HG02938 (cell line): Measurements from ENCODE around the gene ZNF682.
"Not testable (repeated sequence)": the region's sequence is repeated elsewhere in the genome, so short reads cannot be mapped to it uniquely, and the experiment has no call there.

ENCODE experiments used
- ATAC-seq: cut with Tn5 transposase; IDR thresholded peaks from one replicate; pipeline ENCODE4 v1.9.1; 2021; ENCODE audit warnings: mild to moderate bottlenecking, moderate library complexity; ENCODE audit not compliant: unreplicated experiment

The ZNF682 gene

DNA sequence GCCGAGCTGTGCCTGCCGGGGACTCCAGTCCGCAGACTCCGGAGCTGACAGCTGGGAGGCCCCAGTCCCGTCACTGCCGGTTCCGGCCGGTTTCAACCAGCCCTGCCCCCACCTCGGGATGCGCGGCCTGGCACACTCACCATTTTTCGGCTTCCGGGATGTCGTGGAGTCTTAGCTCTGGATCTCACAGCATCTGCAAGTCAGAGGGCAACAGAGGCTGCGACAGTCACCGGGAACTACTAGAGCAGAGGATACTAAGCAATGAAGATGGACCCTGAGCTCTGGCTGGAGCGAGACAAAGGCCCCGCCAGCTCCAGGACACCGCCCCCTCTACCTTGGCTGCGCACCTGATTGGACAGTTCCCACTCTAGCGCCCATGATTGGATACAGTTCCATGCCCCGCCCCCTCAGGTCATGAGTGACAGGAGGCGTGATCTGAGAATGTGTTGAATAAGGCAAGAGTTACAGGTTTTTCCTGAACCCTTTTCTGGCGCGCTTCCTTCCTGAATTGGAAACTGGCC, at the start of gene ZNF682:
ZNF682 (minus strand) TSS at position 303 of the 521 bp plus-strand sequence; CDS start at position 143, 160 bp downstream.
- peak; percentile 97 for ATAC-seq

- not testable (repeated sequence) for ATAC-seq
Measured at GRCh38 chr19:20082876-20083275, 43.6 kb upstream of the ZNF682 start.

- not testable (repeated sequence) for ATAC-seq
Measured at GRCh38 chr19:20082232-20082833, 43.0 kb upstream of the ZNF682 start.

DNA sequence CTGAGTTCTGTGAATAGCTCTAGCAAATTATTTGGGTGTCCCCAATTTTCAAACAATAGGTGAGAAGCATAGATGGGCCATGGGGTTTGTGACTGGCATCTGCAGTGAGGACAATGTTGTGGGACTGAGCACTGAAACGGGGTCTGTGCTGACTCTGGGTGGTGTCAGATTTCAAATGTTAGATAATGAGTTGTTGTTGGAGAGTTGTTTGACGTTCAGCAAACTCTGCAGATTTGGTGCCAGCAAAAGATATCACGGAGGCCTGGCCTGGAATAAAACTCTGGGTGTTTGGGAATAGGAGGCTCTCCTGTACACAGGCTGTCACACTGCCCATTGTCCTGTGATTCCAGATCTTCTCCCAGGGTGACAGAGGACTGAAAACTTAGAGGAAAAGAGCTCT, 41.4 kb upstream of the ZNF682 start:
- no peak for ATAC-seq

GRCh38 chr19:20079476-20079875, 40.2 kb upstream of the ZNF682 start:
- no peak for ATAC-seq

DNA sequence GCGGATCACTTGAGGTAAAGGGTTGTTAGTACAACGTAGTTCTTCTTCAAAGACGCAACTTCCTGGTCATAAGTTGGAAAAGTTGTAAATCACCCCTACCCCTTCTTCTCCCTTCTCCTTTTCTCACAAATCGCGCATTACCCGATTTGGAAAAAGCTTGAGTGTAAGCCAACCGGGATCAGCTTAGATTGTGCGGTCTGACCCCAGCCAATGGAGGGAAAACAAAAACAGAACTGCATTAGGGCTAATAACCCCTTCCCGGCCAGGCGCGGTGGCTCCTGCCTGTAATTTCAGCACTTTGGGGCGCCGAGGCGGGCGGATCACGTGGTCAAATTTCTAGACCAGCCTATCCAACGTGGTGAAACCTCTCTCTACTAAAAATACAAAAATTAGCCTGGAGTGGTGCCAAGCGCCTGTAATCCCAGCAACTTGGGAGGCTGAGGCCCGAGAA, 39.3 kb upstream of the ZNF682 start:
- ATAC-seq = no peak

- peak; percentile 87 for ATAC-seq
Measured at GRCh38 chr19:20077791-20078463, 38.6 kb upstream of the ZNF682 start, which contains the start of gene ZNF90. Gene ZNF90, plus strand, starts transcription at chr19:20078000. Its CDS starts 133 bp downstream, at chr19:20078133.

GRCh38 chr19:20072936-20073335, 33.6 kb upstream of the ZNF682 start:
- no peak for ATAC-seq

GRCh38 chr19:20070691-20071090, 31.4 kb upstream of the ZNF682 start:
- ATAC-seq = no peak

- not testable (repeated sequence) for ATAC-seq
Measured at GRCh38 chr19:20068559-20068958, 29.3 kb upstream of the ZNF682 start.

DNA sequence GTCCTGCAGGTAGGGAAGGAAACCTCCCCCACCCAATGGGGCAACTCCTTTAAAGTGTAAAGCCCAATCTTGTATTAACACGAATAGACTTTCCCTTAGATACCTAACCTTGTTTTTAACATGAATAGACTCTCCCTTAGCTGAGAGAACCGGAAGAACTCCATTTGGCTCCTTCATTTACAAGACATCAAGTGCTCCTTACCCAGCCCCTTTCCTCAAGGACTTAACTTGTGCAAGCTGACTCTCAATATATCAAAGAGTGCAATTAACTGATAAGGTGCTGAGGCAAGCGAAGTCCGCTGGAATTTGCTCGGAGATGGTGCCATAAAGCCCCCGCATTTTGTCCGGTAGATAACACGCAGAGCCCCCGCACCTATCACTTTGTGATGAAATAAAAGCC, 28.6 kb upstream of the ZNF682 start:
- no peak for ATAC-seq

- ATAC-seq = no peak
Measured at GRCh38 chr19:20066861-20067260, 27.6 kb upstream of the ZNF682 start.

- no peak for ATAC-seq
Measured at GRCh38 chr19:20060282-20060681, 21.0 kb upstream of the ZNF682 start.

GRCh38 chr19:20058738-20059137, 19.4 kb upstream of the ZNF682 start:
- not testable (repeated sequence) for ATAC-seq

GRCh38 chr19:20051841-20052768, 12.8 kb upstream of the ZNF682 start:
- peak; percentile 85 for ATAC-seq

DNA sequence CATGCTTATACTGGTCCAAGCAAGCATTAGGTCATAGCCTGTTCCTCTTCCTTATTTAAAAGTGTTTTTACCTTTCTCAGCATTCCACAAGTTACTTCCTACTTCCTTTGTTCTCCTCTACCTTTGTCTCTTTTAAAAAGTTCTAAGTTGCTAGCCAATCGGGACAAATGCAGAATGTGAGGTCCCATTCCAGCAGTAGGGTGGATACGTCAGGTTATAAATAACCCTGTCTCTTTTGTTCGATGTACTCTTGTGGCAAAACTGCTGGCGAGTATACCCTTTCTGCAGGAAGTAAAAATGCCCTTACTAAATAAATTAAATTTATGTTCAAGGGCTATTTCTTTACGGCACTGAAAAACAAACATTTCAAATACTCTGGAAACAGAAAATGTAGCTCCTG, 6.4 kb upstream of the ZNF682 start:
- not testable (repeated sequence) for ATAC-seq

DNA sequence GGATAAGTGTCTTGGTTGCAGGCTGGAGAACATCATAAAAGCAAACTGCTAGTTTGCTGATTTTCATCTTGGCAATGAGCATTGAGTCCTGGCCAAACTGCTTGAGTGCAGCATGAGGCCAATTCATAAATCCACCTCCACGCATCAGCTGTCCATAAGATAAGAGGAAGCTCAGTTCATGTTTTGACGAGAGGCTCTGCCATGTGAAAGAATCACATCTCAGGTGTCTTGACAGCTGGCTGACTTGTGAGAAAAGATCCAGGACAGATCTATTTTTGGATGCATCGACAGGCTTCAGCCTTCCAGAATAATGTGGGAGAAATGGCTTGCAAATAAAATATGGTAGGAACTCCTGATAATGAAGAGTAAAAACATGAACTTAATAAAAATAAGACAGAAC, 5.4 kb upstream of the ZNF682 start:
- ATAC-seq = no peak

DNA sequence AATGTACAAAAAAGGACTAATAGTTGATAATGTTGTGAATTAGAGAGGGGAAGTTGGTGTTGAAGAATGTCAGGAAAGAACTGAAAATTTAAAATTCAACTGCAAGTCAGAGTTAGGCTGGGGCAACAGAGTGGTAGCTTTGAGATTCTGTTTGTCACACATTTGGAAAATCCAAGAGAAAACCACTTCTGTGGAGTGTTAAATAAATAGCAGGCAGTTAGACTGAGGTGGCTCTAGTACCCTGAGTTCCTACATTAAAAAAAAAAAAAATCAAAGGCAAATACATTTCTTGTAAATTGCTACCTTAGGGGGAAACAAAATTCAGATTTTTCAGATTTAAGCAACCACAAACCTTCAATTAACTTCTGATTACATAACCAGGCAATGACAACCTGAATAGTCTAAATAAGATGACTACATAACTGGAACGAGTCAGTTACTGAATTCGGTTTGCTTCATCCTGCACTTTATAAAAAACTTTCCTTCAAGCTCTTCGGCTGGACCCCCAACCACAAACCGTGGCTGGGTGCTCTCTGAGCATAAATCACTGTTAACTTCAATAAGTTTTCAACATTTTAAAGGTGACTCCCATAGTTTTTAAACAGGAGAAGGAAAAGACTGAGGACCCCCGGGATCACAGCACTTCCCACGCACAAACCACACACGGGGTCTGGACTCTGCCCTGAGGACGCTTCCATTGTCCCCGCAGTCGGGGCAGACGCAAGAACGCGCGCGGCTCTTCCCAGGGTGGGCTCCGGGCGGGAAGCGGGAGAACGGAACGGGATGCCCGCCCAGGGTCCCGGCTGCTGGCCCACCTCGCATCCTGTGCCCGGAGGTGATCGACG, 725 bp downstream of the ZNF682 start:
- ATAC-seq = peak; percentile 18

DNA sequence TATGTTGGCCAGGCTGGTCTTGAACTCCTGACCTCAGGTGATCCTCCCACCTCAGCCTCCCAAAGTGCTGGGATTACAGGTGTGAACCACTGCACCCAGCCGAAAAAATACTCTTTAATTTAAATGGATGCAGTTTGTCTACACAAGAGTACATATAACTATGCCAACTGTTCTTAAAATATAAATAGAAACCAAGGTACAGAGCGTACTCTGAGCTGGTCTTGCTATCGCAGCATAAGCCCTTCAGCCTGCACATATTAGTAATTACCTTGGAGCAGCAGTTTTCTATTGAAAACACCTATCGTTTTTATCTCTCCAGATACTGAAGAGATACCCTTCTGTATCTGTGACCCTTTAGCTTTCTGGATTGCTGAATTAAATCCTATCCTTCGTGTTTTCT, 3.4 kb downstream of the ZNF682 start:
- no peak for ATAC-seq

GRCh38 chr19:20028611-20029010, 10.7 kb downstream of the ZNF682 start:
- ATAC-seq = no peak
